GM18519 (cell line): ENCODE data around the gene SNRK.

Experiments
- ATAC-seq: cut with Tn5 transposase; IDR thresholded peaks from one replicate; pipeline ENCODE4 v1.9.1; 2021; ENCODE audit warnings: mild to moderate bottlenecking, moderate library complexity; ENCODE audit not compliant: unreplicated experiment, low FRiP score

The SNRK gene

GRCh38 chr3:43286115-43286840 lies at the start of gene SNRK:
SNRK (plus strand) TSS chr3:43286540; CDS start chr3:43303204, 16,664 bp downstream.
- ATAC-seq = peak; percentile 62

DNA sequence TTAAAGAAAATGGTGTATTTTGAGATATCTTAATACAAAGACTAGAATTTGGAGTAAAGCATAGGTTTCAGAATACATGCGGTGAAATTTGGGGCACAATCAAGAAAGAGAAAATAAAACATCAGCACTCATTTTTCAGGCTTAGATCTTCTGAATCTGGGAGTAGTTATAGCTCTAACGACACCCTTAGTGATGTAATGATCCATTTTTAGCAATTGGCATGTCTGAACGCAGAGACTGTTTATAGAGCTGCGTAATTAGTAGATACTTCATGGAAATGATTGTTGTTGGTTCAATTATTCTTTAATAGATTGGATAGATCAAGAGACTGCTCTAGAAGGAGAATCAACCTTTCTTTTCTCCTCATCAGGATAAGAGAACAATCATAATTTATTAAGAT lies 47.5 kb upstream of the SNRK start:
- no peak for ATAC-seq

DNA sequence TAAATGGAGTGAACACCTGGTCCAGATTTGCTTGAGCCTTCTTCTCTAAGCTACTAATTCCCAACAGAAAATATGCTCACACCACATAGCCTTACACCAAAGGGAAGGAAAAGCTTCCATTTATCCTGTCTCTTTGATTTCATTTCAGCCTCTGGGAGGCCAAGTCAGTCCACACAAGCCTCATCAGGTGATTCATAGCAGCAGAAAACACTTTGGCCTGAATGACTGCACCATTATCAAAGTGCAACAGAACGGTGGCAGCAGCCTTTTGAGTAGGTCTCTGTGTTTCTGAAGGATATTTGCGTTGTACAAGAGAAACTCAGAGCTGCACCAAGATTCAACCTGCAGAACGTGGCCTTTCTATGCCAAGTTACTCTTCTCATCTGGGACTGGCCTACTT lies 46.6 kb upstream of the SNRK start:
- no peak for ATAC-seq

DNA sequence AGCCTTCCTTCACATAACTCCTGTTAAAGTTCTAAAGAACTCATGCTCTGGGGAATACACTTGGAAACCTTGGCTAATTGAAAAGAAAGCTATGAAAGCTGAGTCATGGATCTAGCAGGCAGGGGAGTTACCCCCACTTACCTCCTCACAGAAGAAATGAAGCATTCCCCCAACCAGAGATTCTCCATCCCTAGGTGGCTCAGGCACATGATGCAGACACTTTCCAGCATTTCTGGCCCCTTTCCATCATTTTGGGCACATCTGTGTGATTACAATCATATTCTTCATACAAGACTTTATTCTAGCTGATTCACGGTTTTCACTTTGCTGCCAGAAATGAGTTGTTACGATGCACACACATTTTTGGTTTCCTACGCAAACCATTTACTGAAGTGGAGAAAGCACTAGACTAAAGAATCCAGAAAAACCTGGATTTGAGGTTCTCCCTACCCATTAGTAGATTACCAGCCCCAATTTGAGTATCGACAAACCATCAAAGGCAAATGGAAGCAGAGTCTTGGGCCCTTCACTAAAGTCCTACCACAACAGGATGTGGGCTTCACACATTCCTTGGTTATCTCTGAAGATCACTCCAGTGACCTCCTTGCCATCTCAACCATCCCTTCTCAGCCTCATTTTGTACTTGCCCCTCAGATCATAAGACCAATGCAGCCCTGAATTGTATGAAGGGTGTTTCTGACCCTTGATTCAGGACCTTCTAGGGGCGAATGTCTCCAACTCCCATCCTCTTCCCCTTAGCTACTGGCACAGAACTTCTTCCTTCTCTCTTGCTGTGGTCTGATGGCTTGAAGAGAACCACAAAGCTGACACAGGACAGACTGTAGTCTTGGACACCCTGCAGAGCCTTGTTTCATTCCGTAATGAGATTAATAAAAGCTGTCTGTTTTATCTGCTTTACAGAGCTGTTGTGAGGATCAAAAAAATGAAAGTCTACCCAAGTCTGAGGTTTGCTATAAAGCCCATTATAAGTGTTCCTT lies 42.5 kb upstream of the SNRK start:
- no peak for ATAC-seq

DNA sequence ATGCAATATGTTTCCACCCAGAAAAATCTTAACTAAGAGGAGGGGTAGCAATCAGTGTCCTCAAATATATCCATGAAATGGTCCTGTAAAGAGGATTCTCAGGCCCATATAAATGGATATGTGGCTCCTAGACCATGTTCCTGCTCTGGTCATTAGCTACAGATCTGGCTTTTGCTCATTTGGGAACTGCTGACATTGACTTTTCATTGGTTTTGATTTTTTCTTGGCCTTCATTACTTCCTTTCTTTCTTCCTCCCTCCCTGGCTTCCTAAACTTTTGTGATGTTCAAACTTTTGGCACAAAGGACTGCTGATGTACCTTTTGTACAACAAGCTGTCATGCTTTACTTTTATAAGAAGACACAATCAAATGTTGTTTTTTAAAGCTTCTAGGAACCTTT lies 41.6 kb upstream of the SNRK start:
- ATAC-seq = no peak

- no peak for ATAC-seq
Observed at GRCh38 chr3:43246976-43247375, 39.4 kb upstream of the SNRK start.

- ATAC-seq = no peak
Observed at GRCh38 chr3:43247561-43248184, 38.7 kb upstream of the SNRK start.

GRCh38 chr3:43248185-43248583 lies 38.2 kb upstream of the SNRK start:
- ATAC-seq = no peak

GRCh38 chr3:43248973-43249372 lies 37.4 kb upstream of the SNRK start:
- no peak for ATAC-seq

DNA sequence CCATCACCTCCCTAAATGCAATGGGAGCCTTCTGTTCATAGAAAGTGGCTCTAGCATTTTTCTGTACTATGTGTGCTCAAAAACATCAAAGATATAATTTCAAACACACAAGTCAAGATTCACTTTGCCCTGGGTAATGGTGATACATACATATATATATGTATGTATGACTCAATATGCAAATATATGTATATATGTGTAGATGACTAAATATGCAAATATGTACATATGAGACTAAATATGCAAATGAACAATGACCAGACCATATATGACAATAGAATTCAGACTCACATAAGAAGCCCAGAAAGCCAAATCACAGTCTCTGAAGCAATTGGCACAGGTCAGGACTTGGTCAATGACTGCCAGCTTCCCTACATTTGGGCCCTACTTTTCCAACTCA lies 36.9 kb upstream of the SNRK start:
- ATAC-seq = no peak

DNA sequence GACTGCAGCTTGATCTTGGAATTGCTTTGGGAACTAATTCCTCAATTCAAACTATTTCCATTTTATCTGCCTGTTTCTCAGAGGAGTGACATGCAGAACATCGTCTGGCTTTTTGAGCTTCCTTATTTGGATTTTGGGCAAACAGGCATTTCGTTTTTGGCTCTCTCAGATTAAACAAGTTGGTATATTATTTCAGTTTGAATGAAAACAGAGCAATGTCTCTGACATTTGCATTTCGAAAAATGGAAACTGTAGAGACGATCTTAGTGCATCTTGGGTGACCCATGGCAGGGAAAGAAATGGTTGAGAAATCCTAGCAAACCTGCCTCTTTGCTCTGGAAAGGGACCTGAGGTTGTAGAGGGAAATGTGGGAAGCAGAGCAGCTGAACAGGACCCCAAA lies 33.0 kb upstream of the SNRK start:
- ATAC-seq = no peak

DNA sequence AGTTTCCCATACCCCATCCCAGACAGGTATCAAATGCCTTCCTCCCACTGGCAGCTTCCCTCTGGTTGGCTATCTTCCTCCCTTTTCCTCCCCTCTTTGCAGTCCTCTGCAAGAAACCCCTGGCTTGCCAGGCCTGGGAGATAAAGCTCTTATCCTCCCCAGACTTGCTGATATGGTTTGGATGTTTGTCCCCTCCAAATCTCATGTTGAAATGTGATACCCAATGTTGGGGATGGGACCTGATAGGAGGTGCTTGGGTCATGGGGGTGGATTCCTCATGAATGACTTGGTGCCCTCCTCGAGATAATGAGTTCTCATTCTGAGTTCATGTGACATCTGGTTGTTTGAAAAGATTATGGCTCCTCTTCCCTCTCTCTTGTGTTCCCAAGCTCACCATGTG lies 32.2 kb upstream of the SNRK start:
- no peak for ATAC-seq

- ATAC-seq = no peak
Observed at GRCh38 chr3:43255662-43256061, 30.7 kb upstream of the SNRK start.

DNA sequence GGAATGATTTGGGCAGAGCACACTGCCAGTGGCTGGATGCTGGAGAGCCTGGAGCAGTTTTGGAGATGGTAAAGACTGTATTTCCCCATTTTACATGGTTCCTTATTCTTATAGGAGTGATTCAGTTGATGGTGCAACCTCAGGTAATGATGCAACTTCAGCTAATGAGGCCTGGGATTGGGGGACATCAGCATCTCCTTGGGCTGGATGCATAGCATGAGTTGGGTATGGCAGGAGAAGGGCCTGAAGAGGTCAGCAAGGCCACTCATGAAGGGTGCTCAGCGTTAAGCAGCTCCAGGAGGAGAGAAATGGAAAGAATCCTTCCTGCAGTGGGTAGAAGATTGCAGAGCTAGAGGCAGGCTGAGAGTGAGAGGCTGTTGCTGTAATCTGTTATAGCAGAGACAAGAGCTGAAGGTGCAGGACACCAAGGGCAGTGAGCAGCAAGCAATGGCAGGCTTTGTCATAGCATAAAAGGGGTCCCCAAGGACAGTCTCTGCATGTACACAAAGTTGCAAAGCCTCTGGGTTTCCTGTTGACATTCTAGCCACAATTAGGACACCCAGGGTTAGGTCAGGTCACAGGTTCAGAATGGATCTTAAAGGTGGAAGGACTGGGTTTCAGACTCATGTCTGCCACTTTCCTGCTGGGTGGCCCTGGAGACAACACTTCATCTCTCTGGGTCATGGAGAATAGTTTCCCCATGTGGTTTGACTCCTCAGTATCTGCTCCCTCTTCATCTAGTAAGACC lies 29.5 kb upstream of the SNRK start:
- no peak for ATAC-seq

GRCh38 chr3:43257850-43258249 lies 28.5 kb upstream of the SNRK start:
- no peak for ATAC-seq

DNA sequence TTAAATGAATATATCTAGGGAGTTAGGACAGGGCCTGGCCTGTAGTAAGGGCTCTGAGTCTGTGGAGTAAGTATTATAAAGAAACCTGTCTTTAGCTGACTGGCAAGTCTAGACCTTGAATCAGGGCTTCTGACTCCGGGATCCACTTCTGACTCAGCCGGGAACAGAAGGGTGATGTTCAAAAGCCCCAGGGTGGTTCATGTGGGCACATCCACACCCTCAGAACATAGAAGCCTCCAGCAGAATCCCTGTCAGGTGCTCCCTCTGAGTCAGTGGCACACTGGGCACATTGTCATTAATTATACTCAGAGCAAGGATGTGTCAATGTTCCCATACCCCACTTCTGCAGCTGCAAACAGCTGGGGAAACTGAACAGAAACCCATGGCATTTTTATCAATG lies 26.7 kb upstream of the SNRK start:
- no peak for ATAC-seq

DNA sequence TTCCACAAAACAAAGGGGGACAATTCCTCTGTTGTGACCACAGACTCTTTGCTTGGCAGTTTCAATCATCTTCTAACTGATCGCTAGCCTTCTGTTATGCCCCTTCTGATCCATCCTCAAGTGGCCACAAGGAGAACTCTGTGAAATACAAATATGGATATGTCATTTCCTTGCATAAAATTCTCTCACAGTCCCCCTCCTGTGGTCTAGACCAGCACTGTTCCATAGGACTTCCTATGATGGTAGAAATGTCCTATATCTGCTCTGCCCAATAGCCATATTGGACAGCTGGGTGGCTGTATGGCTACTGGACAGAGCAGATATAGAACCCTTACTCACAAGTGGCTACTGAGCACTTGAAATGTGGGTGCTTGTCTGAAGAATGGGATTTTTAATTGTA lies 25.9 kb upstream of the SNRK start:
- no peak for ATAC-seq

- no peak for ATAC-seq
Observed at GRCh38 chr3:43262194-43262593, 24.1 kb upstream of the SNRK start.

GRCh38 chr3:43266451-43266850 lies 19.9 kb upstream of the SNRK start:
- ATAC-seq = no peak

DNA sequence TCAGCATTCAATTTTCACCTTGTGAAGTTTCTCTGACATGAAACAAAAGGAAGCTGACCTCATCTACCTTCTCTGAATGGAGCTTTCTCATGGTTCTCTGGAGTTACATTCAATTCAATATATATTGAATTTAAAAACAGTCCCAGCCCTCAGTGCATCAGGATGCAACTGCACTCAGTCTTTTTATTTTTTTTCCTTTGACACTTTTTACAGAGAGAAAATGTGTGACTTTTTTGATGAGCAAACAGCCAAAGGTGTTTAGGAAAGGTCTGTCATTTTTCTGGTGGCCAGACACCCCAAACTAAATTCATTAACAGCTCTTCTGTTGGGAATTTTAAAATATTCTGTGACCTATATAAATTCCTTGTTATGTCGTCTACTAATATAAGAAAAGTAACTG lies 19.3 kb upstream of the SNRK start:
- no peak for ATAC-seq

DNA sequence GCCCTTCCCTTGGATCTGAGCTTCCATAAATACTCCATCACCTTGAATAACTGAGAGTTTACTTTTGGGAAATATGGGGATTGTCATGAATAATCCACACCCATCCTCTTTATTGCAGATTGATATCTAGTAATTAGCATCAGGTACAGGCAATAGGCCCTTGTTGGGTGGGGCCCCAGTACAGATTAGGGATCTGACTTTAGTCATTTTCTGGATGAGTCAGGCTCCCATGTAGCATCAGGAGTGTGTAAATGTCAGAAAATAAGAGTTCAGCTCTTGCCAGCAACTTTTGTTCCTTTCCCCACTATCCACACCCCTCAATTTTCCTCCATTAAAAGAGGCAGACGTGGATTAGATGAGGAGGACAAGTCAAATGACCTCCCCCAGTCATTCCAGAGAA lies 17.7 kb upstream of the SNRK start:
- no peak for ATAC-seq
